DOHH2 (cell line): ENCODE results near the gene PPFIBP2.

ENCODE experiments used
- H3F3A ChIP-seq: fragments of 200-600 bp; sonication (generic), shearing (Covaris generic); 2 replicates; pipeline ENCODE4 v1.6.0; 2016; ENCODE audit warnings: antibody characterized with exemption, mild to moderate bottlenecking; ENCODE audit not compliant: control insufficient read depth, insufficient read depth
- H3K27ac ChIP-seq: fragments of 200-600 bp; sonication (generic); 2 replicates; pipeline ENCODE4 v1.5.1; 2014; ENCODE audit warnings: low read depth, mild to moderate bottlenecking, low read length, moderate library complexity
- H3K27me3 ChIP-seq: fragments of 200-600 bp; sonication (generic); 2 replicates; pipeline ENCODE4 v1.6.1; 2014; ENCODE audit warnings: mild to moderate bottlenecking, low read length, mixed read lengths; ENCODE audit not compliant: control insufficient read depth
- H3K36me3 ChIP-seq: fragments of 200-600 bp; sonication (generic); 2 replicates; pipeline ENCODE4 v1.6.1; 2014; ENCODE audit warnings: mild to moderate bottlenecking, low read length, moderate library complexity, mixed read lengths; ENCODE audit not compliant: control insufficient read depth
- H3K4me1 ChIP-seq: fragments of 200-600 bp; sonication (generic); 2 replicates; pipeline ENCODE4 v1.6.1; 2014; ENCODE audit warnings: mild to moderate bottlenecking, low read length, mixed read lengths; ENCODE audit not compliant: control insufficient read depth
- H3K4me2 ChIP-seq: fragments of 200-600 bp; sonication (generic); 2 replicates; pipeline ENCODE4 v1.6.0; 2014; ENCODE audit warnings: mild to moderate bottlenecking, low read length, moderate library complexity
- H3K4me3 ChIP-seq: fragments of 200-600 bp; sonication (generic); 2 replicates; pipeline ENCODE4 v1.5.1; 2014; ENCODE audit warnings: mild to moderate bottlenecking, low read length, mixed read lengths
- H3K79me2 ChIP-seq: fragments of 200-600 bp; sonication (generic); 2 replicates; pipeline ENCODE4 v1.6.1; 2014; ENCODE audit warnings: mild to moderate bottlenecking, low read length, mixed read lengths; ENCODE audit not compliant: control insufficient read depth
- H3K9me2 ChIP-seq: fragments of 200-600 bp; sonication (generic); replicated peaks from 2 replicates; pipeline ENCODE4 v1.6.1; 2014; ENCODE audit warnings: mild to moderate bottlenecking, low read length, mixed read lengths; ENCODE audit not compliant: control insufficient read depth
- H3K9me3 ChIP-seq: fragments of 200-600 bp; sonication (generic); 2 replicates; pipeline ENCODE4 v1.6.1; 2014; ENCODE audit warnings: antibody characterized with exemption, low read length, mixed read lengths; ENCODE audit not compliant: control insufficient read depth, insufficient read depth
- H4K20me1 ChIP-seq: fragments of 200-600 bp; sonication (generic); 2 replicates; pipeline ENCODE4 v1.6.0; 2014; ENCODE audit warnings: low read depth, mild to moderate bottlenecking, antibody characterized with exemption, low read length, moderate library complexity; ENCODE audit not compliant: control insufficient read depth, insufficient read depth
- CTCF ChIP-seq: fragments of 200-600 bp; sonication (generic); IDR thresholded peaks from one replicate; pipeline ENCODE4 v1.5.1; 2014; ENCODE audit warnings: antibody characterized with exemption, mild to moderate bottlenecking, low read depth, low read length; ENCODE audit not compliant: poor library complexity, severe bottlenecking
- EZH2phosphoT487 ChIP-seq: fragments of 200-600 bp; sonication (generic); IDR thresholded peaks from 2 replicates; pipeline ENCODE4 v1.6.1; 2017; ENCODE audit warnings: borderline replicate concordance, mild to moderate bottlenecking, antibody characterized with exemption, low read length, moderate library complexity, mixed read lengths

Gene PPFIBP2

GRCh38 chr11:7494086-7494745 lies 19.6 kb upstream of the PPFIBP2 start:
- Histone ChIP-seq H3K79me2 (no peaks in the 10 kb centered on the region), H3K9me2 (no peaks in the 10 kb centered on the region), H3K4me1 (peaks cover 29% of the 10 kb centered on the region), H4K20me1 (no peaks in the 10 kb centered on the region), H3K36me3 (no peaks in the 10 kb centered on the region), H3K9me3 (no peaks in the 10 kb centered on the region), H3K4me2 (no peak overlapping the region), H3F3A (no peaks in the 10 kb centered on the region), H3K4me3 (no peak overlapping the region), H3K27ac (no peak overlapping the region), H3K27me3 (no peaks in the 10 kb centered on the region)
- TF ChIP-seq EZH2phosphoT487 = no peak
- no peak for TF ChIP-seq CTCF

DNA sequence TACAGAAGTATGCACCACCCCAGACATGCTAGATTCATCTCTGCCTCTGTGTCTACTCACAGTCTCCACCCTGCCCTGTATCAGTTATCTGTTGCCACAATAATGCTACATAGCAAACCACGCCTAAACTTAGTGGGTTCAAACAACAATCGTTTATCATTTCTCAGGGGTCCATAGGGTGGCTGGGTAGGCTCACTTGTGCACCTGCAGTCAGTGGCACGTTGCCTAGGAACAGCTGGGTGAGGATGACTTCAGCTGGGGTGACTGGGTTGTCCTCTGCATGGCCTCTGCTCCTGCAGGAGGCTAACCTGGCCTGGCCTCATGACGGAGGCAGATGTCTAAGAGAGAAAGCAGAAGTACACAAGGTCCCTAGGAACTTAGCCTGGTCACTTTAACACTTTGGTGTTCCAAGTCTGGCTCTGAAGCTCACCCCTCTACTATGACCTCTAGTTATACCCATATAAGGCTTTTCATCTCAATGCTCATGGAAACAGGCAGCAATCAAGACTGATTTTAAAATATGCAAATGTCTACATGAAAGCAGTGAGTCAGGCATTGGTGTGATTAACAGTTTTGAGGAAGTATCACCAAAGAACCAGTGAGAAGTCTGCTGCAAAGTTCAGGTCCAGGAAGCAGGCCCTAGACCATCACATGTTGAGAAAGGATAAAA lies 17.8 kb upstream of the PPFIBP2 start:
- Histone ChIP-seq H3F3A (no peaks in the 10 kb centered on the region), H3K4me2 (peak overlapping the region; percentile 45), H3K27ac (peak overlapping the region; percentile 33), H3K9me2 (no peaks in the 10 kb centered on the region), H3K36me3 (no peaks in the 10 kb centered on the region), H3K9me3 (no peaks in the 10 kb centered on the region), H4K20me1 (no peaks in the 10 kb centered on the region), H3K4me1 (peaks cover 29% of the 10 kb centered on the region), H3K79me2 (no peaks in the 10 kb centered on the region), H3K27me3 (no peaks in the 10 kb centered on the region), H3K4me3 (no peak overlapping the region)
- no peak for TF ChIP-seq EZH2phosphoT487
- no peak for TF ChIP-seq CTCF

DNA sequence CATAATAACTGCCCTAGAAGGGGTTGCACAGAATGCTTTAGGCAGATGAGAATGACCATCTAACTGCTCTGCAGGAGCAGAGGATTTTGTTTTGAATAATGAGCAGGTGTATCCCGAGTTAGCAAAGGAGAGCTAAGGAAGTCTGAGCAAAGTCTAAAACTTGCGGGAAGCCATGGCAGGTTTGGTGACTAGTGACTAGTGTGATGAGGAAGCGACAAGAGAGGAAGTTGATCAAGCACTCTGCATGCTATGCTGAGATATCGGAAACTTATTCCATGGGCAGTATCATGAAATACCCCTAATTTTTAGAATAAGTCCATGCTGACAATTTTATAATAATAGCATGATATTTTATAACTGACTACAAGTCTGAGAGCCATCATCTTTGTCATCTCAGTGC lies 15.6 kb upstream of the PPFIBP2 start:
- Histone ChIP-seq H3K4me1 (peaks cover 24% of the 10 kb centered on the region), H3K27ac (no peak overlapping the region), H3K4me2 (no peak overlapping the region), H3K4me3 (no peak overlapping the region), H3K36me3 (no peaks in the 10 kb centered on the region), H3K9me3 (no peaks in the 10 kb centered on the region), H3F3A (no peaks in the 10 kb centered on the region), H3K79me2 (no peaks in the 10 kb centered on the region), H3K27me3 (no peaks in the 10 kb centered on the region), H4K20me1 (no peaks in the 10 kb centered on the region), H3K9me2 (no peaks in the 10 kb centered on the region)
- TF ChIP-seq CTCF (no peak), EZH2phosphoT487 (no peak)
